Transverse colon (tissue), 4 donors: Measurements from ENCODE around the gene DLGAP1. TPM values are rescaled to one million over a fixed set of nuclear protein-coding genes. Genes with fewer than 3 reads are reported as not detected.

Source experiments
- DNase-seq: peaks from one replicate; pipeline ENCODE4 v3.0.0-alpha.2; 2019
- H3K27ac ChIP-seq, 4 donors: fragments of 200-600 bp; sonication (generic); 2 replicates each; pipeline ENCODE4 v1.5.1; 2016 to 2018; ENCODE audit warnings: inconsistent platforms in 4 of 4
- H3K27me3 ChIP-seq: fragments of 200-600 bp; sonication (generic); 2 replicates; pipeline ENCODE4 v1.5.1; 2017; ENCODE audit warnings: inconsistent platforms
- H3K36me3 ChIP-seq, 4 donors: fragments of 200-600 bp; sonication (generic); 2 replicates each; pipeline ENCODE4 v1.5.1; 2017 to 2019; ENCODE audit warnings: inconsistent platforms in 4 of 4
- H3K4me1 ChIP-seq, 4 donors: fragments of 200-600 bp; sonication (generic); 2 replicates each; pipeline ENCODE4 v1.5.1; 2017 to 2020; ENCODE audit warnings: inconsistent platforms in 4 of 4
- H3K4me3 ChIP-seq, 4 donors: fragments of 200-600 bp; sonication (generic); 1 replicate in 1 of 4; 2 replicates in 3 of 4; pipeline versions ENCODE4 v1.5.1 to v1.6.1; 2017 to 2019; ENCODE audit warnings: inconsistent platforms in 4 of 4
- H3K9me3 ChIP-seq, 2 donors: fragments of 200-600 bp; sonication (generic); 2 replicates each; pipeline ENCODE4 v1.5.1; 2017 to 2019; ENCODE audit warnings: inconsistent platforms in 2 of 2
- EP300 ChIP-seq: sonication (generic); formaldehyde crosslinking; IDR thresholded peaks from one replicate; pipeline ENCODE4 v1.6.1; 2017; ENCODE audit warnings: antibody characterized with exemption, low read depth
- POLR2A ChIP-seq: fragments of 450-650 bp; IDR thresholded peaks from one replicate; pipeline ENCODE4 v1.6.1; 2016; ENCODE audit warnings: antibody characterized with exemption, mild to moderate bottlenecking, moderate library complexity
- POLR2AphosphoS5 ChIP-seq, 3 donors: sonication (generic); formaldehyde crosslinking; IDR thresholded peaks; one replicate each; pipeline ENCODE4 v1.6.1; 2016; ENCODE audit warnings: antibody characterized with exemption in 3 of 3
- WGBS, 2 donors: methylation state at CpG; one replicate each; pipeline ENCODE4 v1.1.5; 2018; ENCODE audit warnings: low coverage in 1 of 2; 5-methylcytosine and 5-hydroxymethylcytosine counted together
- in situ Hi-C, 4 donors: fragments of 200-750 bp; cut with MboI; loops; one replicate each; pipeline versions ENCODE4 v1.15.0 to v1.15.1; 2017; ENCODE audit warnings: low sequenced_read_pairs in 3 of 4, low pct_ligation_motif_present in 1 of 4, low pct_unique_long_range_greater_than_20kb in 1 of 4
- intact Hi-C: fragments of 100-400 bp; cut with DNase I; formaldehyde crosslinking; loops from one replicate; pipeline ENCODE4 v1.15.1; 2023; ENCODE audit warnings: low total_unique reads
- total RNA-seq, 4 donors: library from RNA; depleted of rRNA; stranded (reverse); fragments of >200 nt; gene quantifications; one replicate each; pipeline ENCODE4 v1.1.0, GENCODE V29; 2016
- TF ChIP-seq, protein P1 (sequence below), 5 experiments: fragments of 200-600 bp in 3 of 5; fragments of 450-650 bp in 2 of 5; sonication (generic) in 3 of 5; IDR thresholded peaks; 1 replicate in 2 of 5; 2 replicates in 3 of 5; pipeline ENCODE4 v1.5.1; 2016 to 2017; ENCODE audit warnings: antibody characterized with exemption in 5 of 5, inconsistent platforms in 3 of 5, mild to moderate bottlenecking in 2 of 5, moderate library complexity in 1 of 5

DLGAP1 gene
- total RNA-seq, 4 donors from 2014 or later: 2.7 to 7.2 (median 3.3) TPM

DNA sequence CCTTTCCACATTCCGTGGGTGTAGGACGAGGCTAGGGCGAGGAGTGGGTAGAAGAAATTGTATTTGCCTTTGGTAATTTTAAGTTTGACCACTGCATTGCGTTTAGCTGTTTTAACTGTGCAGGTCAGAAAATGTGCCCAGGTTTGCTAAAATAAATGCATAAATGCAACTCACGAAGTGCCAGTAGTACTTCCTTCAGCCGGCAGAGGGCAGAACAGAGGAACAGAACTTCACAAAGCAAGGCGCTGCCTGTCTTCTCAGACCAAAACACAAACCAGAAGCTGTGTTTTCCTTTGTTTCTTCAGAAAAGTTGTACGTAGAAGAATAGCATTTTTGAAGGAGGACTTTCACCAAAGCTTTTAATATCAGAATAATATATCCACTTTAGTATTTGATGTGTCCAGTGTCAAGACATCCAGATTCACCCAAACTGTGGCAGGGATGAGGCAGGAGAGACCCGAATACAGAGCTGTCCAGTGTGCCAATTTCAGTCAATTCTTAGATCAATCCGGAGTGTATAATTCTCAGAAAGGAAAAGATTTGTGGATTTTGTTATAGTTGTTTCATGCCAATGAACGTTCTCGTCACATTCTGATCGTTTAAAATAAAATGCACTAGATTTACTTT, 348.6 kb downstream of the DLGAP1 start:
- in situ Hi-C loops (loop anchor here (10.0 to 25.0 kb wide), 2 partner anchors 948 to 956 kb away; no protein-coding TSS in a partner anchor), intact Hi-C loops (no loop called here)
- WGBS, 2 donors: 29 to 44% methylated on average over 12 to 13 of the region's 13 CpGs
- no peaks in the 10 kb centered on the region for H3K4me1 ChIP-seq
- DNase-seq: peak; percentile 58
- H3K4me3 ChIP-seq: peak overlapping the region in 1 of 4 donors; percentile 1
- no peaks in the 10 kb centered on the region for H3K27me3 ChIP-seq
- no peak overlapping the region for H3K27ac ChIP-seq
- no peaks in the 10 kb centered on the region for H3K9me3 ChIP-seq
- TF ChIP-seq POLR2A (no peak), POLR2AphosphoS5 (IDR thresholded peaks at IDR 0.05) (no peak), EP300 (no peak)
- TF ChIP-seq, protein P1, sequence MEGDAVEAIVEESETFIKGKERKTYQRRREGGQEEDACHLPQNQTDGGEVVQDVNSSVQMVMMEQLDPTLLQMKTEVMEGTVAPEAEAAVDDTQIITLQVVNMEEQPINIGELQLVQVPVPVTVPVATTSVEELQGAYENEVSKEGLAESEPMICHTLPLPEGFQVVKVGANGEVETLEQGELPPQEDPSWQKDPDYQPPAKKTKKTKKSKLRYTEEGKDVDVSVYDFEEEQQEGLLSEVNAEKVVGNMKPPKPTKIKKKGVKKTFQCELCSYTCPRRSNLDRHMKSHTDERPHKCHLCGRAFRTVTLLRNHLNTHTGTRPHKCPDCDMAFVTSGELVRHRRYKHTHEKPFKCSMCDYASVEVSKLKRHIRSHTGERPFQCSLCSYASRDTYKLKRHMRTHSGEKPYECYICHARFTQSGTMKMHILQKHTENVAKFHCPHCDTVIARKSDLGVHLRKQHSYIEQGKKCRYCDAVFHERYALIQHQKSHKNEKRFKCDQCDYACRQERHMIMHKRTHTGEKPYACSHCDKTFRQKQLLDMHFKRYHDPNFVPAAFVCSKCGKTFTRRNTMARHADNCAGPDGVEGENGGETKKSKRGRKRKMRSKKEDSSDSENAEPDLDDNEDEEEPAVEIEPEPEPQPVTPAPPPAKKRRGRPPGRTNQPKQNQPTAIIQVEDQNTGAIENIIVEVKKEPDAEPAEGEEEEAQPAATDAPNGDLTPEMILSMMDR (IDR thresholded peaks at IDR 0.05): peak; percentile 63 to 85 (median 76)
- H3K36me3 ChIP-seq: no peaks in the 10 kb centered on the region

DNA sequence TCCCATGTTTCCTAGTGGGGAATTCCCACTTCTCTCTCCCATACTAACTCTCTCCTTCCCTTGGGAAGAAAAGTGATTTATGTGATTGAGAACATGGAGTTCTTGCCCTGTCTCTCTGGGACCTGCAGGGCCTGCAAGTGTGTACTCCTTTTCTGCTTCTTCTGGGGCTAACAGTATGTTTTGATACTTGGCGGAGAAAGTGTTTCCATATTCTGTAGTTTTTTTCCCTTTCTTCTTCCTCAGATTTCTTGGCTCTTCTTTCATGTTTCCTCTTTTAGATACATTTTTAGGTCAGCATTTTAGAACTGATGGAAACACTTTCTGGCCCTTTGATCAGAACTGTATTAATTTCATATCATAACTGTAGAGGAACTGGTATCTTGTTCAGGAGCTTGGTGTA, 352.2 kb downstream of the DLGAP1 start:
- in situ Hi-C loops (loop anchor here (10.0 to 25.0 kb wide), 2 partner anchors 952 to 959 kb away; no protein-coding TSS in a partner anchor), intact Hi-C loops (no loop called here)
- H3K4me1 ChIP-seq: no peaks in the 10 kb centered on the region
- H3K27ac ChIP-seq: no peak overlapping the region
- no peaks in the 10 kb centered on the region for H3K9me3 ChIP-seq
- H3K4me3 ChIP-seq: no peak overlapping the region
- no peaks in the 10 kb centered on the region for H3K27me3 ChIP-seq
- TF ChIP-seq, protein P1 (IDR thresholded peaks at IDR 0.05): no peak
- TF ChIP-seq POLR2AphosphoS5 (IDR thresholded peaks at IDR 0.05) (no peak), POLR2A (no peak)
- H3K36me3 ChIP-seq: no peaks in the 10 kb centered on the region
- no peak for DNase-seq
- WGBS, 2 donors: 89 to 100% methylated on average over 1 of the region's 1 CpG

DNA sequence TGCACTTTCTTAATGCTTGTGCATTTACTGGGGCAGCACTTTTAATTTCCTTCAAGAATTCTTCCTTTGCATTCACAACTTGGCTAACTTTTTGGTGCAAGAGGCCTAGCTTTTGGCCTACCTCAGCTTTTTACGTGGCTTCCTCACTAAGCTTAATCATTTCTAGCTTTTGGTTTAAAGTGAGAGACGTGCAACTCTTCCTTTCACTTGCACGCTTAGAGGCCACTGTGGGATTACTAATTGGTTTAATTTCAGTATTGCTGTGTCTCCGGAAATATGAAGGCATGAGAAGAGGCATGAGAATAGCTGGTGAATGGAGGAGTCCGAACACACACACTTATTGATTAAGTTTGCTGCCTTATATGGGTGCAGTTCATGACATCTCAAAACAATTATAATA, 354.1 kb downstream of the DLGAP1 start:
- WGBS, 2 donors: 73 to 88% methylated on average over 5 of the region's 5 CpGs
- Histone ChIP-seq H3K4me3 (no peak overlapping the region), H3K27ac (no peak overlapping the region), H3K4me1 (no peaks in the 10 kb centered on the region), H3K36me3 (no peaks in the 10 kb centered on the region), H3K27me3 (no peaks in the 10 kb centered on the region), H3K9me3 (no peaks in the 10 kb centered on the region)
- intact Hi-C loops: no loop called here
- in situ Hi-C loops: loop anchor here (10.0 to 25.0 kb wide), 2 partner anchors 954 to 961 kb away; no protein-coding TSS in a partner anchor
- TF ChIP-seq, protein P1 (IDR thresholded peaks at IDR 0.05): no peak
- no peak for DNase-seq

DNA sequence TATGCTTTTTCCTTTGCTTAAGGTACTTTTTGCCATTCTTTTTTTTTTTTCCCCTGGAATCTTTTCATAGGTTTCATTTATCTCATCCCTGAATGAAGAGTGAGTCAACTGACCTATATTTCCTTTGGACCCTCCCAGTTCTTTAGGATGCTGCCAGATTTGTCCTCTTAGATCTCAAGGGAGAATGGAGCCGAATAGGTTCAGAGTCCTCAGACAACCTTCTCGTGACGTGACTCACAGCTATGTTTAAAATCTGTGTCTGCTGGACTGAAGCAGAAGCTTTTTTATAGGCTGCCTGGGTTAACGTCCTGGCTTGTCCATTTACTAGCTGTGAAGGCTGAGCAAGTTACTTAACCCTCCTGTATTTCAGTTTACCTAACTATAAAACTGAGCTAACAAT, 358.6 kb downstream of the DLGAP1 start:
- Histone ChIP-seq H3K36me3 (no peaks in the 10 kb centered on the region), H3K9me3 (no peaks in the 10 kb centered on the region), H3K4me3 (no peak overlapping the region), H3K27me3 (no peaks in the 10 kb centered on the region), H3K4me1 (no peaks in the 10 kb centered on the region), H3K27ac (no peak overlapping the region)
- in situ Hi-C loops (no loop called here), intact Hi-C loops (no loop called here)
- no peak for DNase-seq
- TF ChIP-seq POLR2A (no peak), EP300 (no peak), POLR2AphosphoS5 (IDR thresholded peaks at IDR 0.05) (no peak)
- TF ChIP-seq, protein P1 (IDR thresholded peaks at IDR 0.05): no peak
- 16 to 17% methylated on average over 3 to 4 of the region's 4 CpGs for WGBS, 2 donors
